KMS-11 (cell line): ENCODE data around the gene MICAL3.
A peak's percentile ranks its signal among the peaks of the same experiment; 100 is the strongest.

Experiments
- H2AFZ ChIP-seq: fragments of 200-600 bp; sonication (generic); 2 replicates; pipeline ENCODE4 v1.6.1; 2016; ENCODE audit warnings: antibody characterized with exemption, mixed run types, low read depth
- H3K27ac ChIP-seq: fragments of 200-600 bp; sonication (generic); 2 replicates; pipeline ENCODE4 v1.6.1; 2016; ENCODE audit warnings: mild to moderate bottlenecking, mixed run types
- H3K27me3 ChIP-seq: fragments of 200-600 bp; sonication (generic); 2 replicates; pipeline ENCODE4 v1.6.1; 2017; ENCODE audit warnings: mild to moderate bottlenecking, low read depth, mixed run types, moderate library complexity; ENCODE audit not compliant: insufficient read depth
- H3K36me3 ChIP-seq: fragments of 200-600 bp; sonication (generic); 2 replicates; pipeline ENCODE4 v1.6.1; 2017; ENCODE audit warnings: mild to moderate bottlenecking, mixed run types; ENCODE audit not compliant: insufficient read depth
- H3K4me1 ChIP-seq: fragments of 200-600 bp; sonication (generic); 2 replicates; pipeline ENCODE4 v1.6.1; 2016; ENCODE audit warnings: mild to moderate bottlenecking, low read depth, mixed run types; ENCODE audit not compliant: poor library complexity, severe bottlenecking
- H3K4me2 ChIP-seq: fragments of 200-600 bp; sonication (generic); 2 replicates; pipeline ENCODE4 v1.7.0; 2016; ENCODE audit warnings: mild to moderate bottlenecking, mixed run types
- H3K4me3 ChIP-seq: fragments of 200-600 bp; sonication (generic); IDR thresholded peaks from 2 replicates; pipeline ENCODE4 v1.6.1; 2017; ENCODE audit warnings: low read depth, low read length, mixed read lengths; ENCODE audit not compliant: insufficient read depth
- H3K79me2 ChIP-seq: fragments of 200-600 bp; sonication (generic); 2 replicates; pipeline ENCODE4 v1.6.1; 2016; ENCODE audit warnings: low read depth, mixed run types; ENCODE audit not compliant: insufficient read depth
- H3K9ac ChIP-seq: fragments of 200-600 bp; sonication (generic); 2 replicates; pipeline ENCODE4 v1.6.1; 2016; ENCODE audit warnings: mild to moderate bottlenecking, mixed run types
- H4K20me1 ChIP-seq: fragments of 200-600 bp; sonication (generic); 2 replicates; pipeline ENCODE4 v1.6.1; 2016; ENCODE audit warnings: mild to moderate bottlenecking, mixed run types; ENCODE audit not compliant: insufficient read depth
- CTCF ChIP-seq: fragments of 200-600 bp; sonication (generic); conservative IDR thresholded peaks from 2 replicates; pipeline ENCODE4 v1.6.1; 2017; ENCODE audit warnings: low read depth, mild to moderate bottlenecking, antibody characterized with exemption, low read length, moderate library complexity, mixed read lengths

The MICAL3 gene

GRCh38 chr22:17982572-17983141 is 41.7 kb downstream of the MICAL3 start:
- no peak for TF ChIP-seq CTCF
- Histone ChIP-seq H3K79me2 (peaks cover 66% of the 10 kb centered on the region; the same call in 1 of the 2 replicates), H3K9ac (no peak overlapping the region), H3K27me3 (no peaks in the 10 kb centered on the region), H2AFZ (no peak overlapping the region), H3K4me2 (no peak overlapping the region), H3K4me1 (peaks cover 27% of the 10 kb centered on the region), H3K27ac (no peak overlapping the region), H4K20me1 (peaks cover 6% of the 10 kb centered on the region; the same call in 1 of the 2 replicates), H3K36me3 (no peaks in the 10 kb centered on the region), H3K4me3 (no peak overlapping the region)

GRCh38 chr22:17981497-17981896 is 42.9 kb downstream of the MICAL3 start:
- Histone ChIP-seq H3K4me3 (no peak overlapping the region), H3K4me1 (peaks cover 27% of the 10 kb centered on the region), H3K79me2 (peaks cover 63% of the 10 kb centered on the region; the same call in 1 of the 2 replicates), H2AFZ (no peak overlapping the region), H4K20me1 (peaks cover 10% of the 10 kb centered on the region; the same call in 1 of the 2 replicates), H3K9ac (no peak overlapping the region), H3K4me2 (peak overlapping the region; percentile 18; the same call in 1 of the 2 replicates), H3K27me3 (no peaks in the 10 kb centered on the region), H3K36me3 (no peaks in the 10 kb centered on the region), H3K27ac (no peak overlapping the region)
- no peak for TF ChIP-seq CTCF

GRCh38 chr22:17980638-17981051 is 43.7 kb downstream of the MICAL3 start:
- H3K27me3 ChIP-seq = no peaks in the 10 kb centered on the region
- H2AFZ ChIP-seq = no peak overlapping the region
- H3K27ac ChIP-seq = no peak overlapping the region
- H3K4me2 ChIP-seq = peak overlapping the region; percentile 28; the same call in 1 of the 2 replicates
- peaks cover 61% of the 10 kb centered on the region; the same call in 1 of the 2 replicates for H3K79me2 ChIP-seq
- no peak for TF ChIP-seq CTCF
- H4K20me1 ChIP-seq = 0 out of 2 replicates have a peak, but pooled peaks cover 5% of the 10 kb centered on the region
- no peak overlapping the region for H3K9ac ChIP-seq
- H3K36me3 ChIP-seq = no peaks in the 10 kb centered on the region
- H3K4me1 ChIP-seq = peaks cover 19% of the 10 kb centered on the region
- H3K4me3 ChIP-seq = no peak overlapping the region

GRCh38 chr22:17980015-17980590 is 44.3 kb downstream of the MICAL3 start:
- H3K9ac ChIP-seq = no peak overlapping the region
- H4K20me1 ChIP-seq = 0 out of 2 replicates have a peak, but pooled peaks cover 5% of the 10 kb centered on the region
- TF ChIP-seq CTCF = no peak
- H3K27me3 ChIP-seq = no peaks in the 10 kb centered on the region
- H3K36me3 ChIP-seq = no peaks in the 10 kb centered on the region
- peak overlapping the region; percentile 28; the same call in 1 of the 2 replicates for H3K4me2 ChIP-seq
- no peak overlapping the region for H3K4me3 ChIP-seq
- no peak overlapping the region for H2AFZ ChIP-seq
- H3K27ac ChIP-seq = no peak overlapping the region
- H3K4me1 ChIP-seq = peaks cover 18% of the 10 kb centered on the region
- H3K79me2 ChIP-seq = peaks cover 67% of the 10 kb centered on the region; the same call in 1 of the 2 replicates
